HepG2 (cell line): ENCODE results near the gene MYO3B. TPM values are rescaled to one million over a fixed set of nuclear protein-coding genes. Genes with fewer than 3 reads are reported as not detected.

Experiments
- ATAC-seq: fragments of 200-7000 bp; cut with Tn5 transposase; 3 replicates; pipeline ENCODE4 v1.9.1; 2020; ENCODE audit warnings: mild to moderate bottlenecking, moderate library complexity
- BruUV-seq: library from RNA; stranded (reverse); fragments of 400-500 nt; replicated peaks from 2 replicates; lab custom pipeline; 2021; lab: Mats Ljungman, UMichigan
- CTCF ChIA-PET: fragments of 300-600 bp; formaldehyde crosslinking; extraction: SDS; loops from one replicate; lab custom pipeline; 2021; ENCODE audit warnings: low total read pairs, inconsistent platforms, low intra/inter-chr PET ratio; lab: Yijun Ruan, JAX
- POLR2A ChIA-PET: fragments of 350-600 bp; sonication (Branson Sonifier 250); formaldehyde crosslinking; loops from one replicate; lab custom pipeline; 2020; ENCODE audit warnings: antibody characterized with exemption, inconsistent platforms; lab: Yijun Ruan, JAX
- DNase-seq: peaks from one replicate; pipeline ENCODE4 v3.0.0-alpha.2; 2015; ENCODE audit warnings: low spot score
- FAIRE-seq: peaks from 3 replicates; lab custom pipeline; 2011; peaks lifted over from hg19 to GRCh38; lab: Jason Lieb, UNC
- H2AFZ ChIP-seq: one replicate; pipeline ENCODE4 v1.6.1; 2011; ENCODE audit warnings: low read length, inconsistent platforms
- H3K27ac ChIP-seq: fragments of 300-600 bp; 3 replicates; pipeline ENCODE4 v1.8.0; 2011; ENCODE audit warnings: mixed run types, mild to moderate bottlenecking, mixed read lengths, low read length, inconsistent platforms; ENCODE audit not compliant: insufficient read depth; ENCODE audit errors: extremely low read length
- H3K27me3 ChIP-seq, 2 experiments: fragments of 200-600 bp in 1 of 2; 2 replicates in 1 of 2; 3 replicates in 1 of 2; pipeline versions ENCODE4 v1.6.0 to v1.8.0; 2011; ENCODE audit warnings: low read length in 2 of 2, mild to moderate bottlenecking in 2 of 2, moderate library complexity in 2 of 2, inconsistent platforms in 1 of 2; ENCODE audit not compliant: insufficient read depth in 2 of 2, control insufficient read depth in 1 of 2
- H3K36me3 ChIP-seq, 2 experiments: fragments of 200-600 bp in 1 of 2; replicated peaks in 1 of 2; 2 replicates in 1 of 2; 3 replicates in 1 of 2; pipeline versions ENCODE4 v1.5.1 to v1.8.0; 2011; ENCODE audit warnings: low read length in 2 of 2, inconsistent platforms in 1 of 2; ENCODE audit not compliant: insufficient read depth in 2 of 2, control insufficient read depth in 1 of 2
- H3K4me1 ChIP-seq: 2 replicates; pipeline ENCODE4 v1.5.1; 2012; ENCODE audit warnings: low read length, inconsistent platforms; ENCODE audit not compliant: insufficient read depth
- H3K4me2 ChIP-seq: 2 replicates; pipeline ENCODE4 v1.6.0; 2011; ENCODE audit warnings: low read depth, low read length, inconsistent platforms
- H3K4me3 ChIP-seq, 3 experiments: fragments of 200-600 bp in 1 of 3; sonication (generic), shearing (Covaris generic) in 1 of 3; replicated peaks in 1 of 3; 2 replicates each; pipeline ENCODE4 v1.5.1; 2011 to 2016; ENCODE audit warnings: low read length in 3 of 3, inconsistent platforms in 2 of 3, low read depth in 2 of 3, mild to moderate bottlenecking in 2 of 3, control low read depth in 1 of 3, mixed read lengths in 1 of 3; ENCODE audit not compliant: insufficient read depth in 1 of 3
- H3K79me2 ChIP-seq: one replicate; pipeline ENCODE4 v1.6.1; 2011; ENCODE audit warnings: low read length, inconsistent platforms; ENCODE audit not compliant: insufficient read depth
- H3K9ac ChIP-seq: 2 replicates; pipeline ENCODE4 v1.6.0; 2011; ENCODE audit warnings: mild to moderate bottlenecking, low read depth, low read length, inconsistent platforms; ENCODE audit not compliant: insufficient read depth
- H3K9me3 ChIP-seq: 2 replicates; pipeline ENCODE4 v1.5.1; 2012; ENCODE audit warnings: mild to moderate bottlenecking, low read length
- H4K20me1 ChIP-seq: 2 replicates; pipeline ENCODE4 v1.6.0; 2011; ENCODE audit warnings: inconsistent platforms, mild to moderate bottlenecking, low read length, moderate library complexity; ENCODE audit not compliant: insufficient read depth
- GABPA ChIP-seq, 2 experiments: IDR thresholded peaks; 2 replicates each; pipeline ENCODE4 v1.6.1; 2011 to 2016; ENCODE audit warnings: low read depth in 2 of 2, low read length in 1 of 2, missing biosample characterization in 1 of 2, missing genetic modification characterization in 1 of 2
- HES4 ChIP-seq: sonication (generic); formaldehyde crosslinking; IDR thresholded peaks from 2 replicates; pipeline ENCODE4 v1.9.0; 2021; ENCODE audit warnings: mild to moderate bottlenecking, missing genetic modification reagents, borderline replicate concordance
- NFATC3 ChIP-seq: sonication (generic); formaldehyde crosslinking; IDR thresholded peaks from 2 replicates; pipeline ENCODE4 v1.5.1; 2020; ENCODE audit warnings: mild to moderate bottlenecking, missing genetic modification reagents
- PRDM15 ChIP-seq: sonication (generic); formaldehyde crosslinking; IDR thresholded peaks from 2 replicates; pipeline ENCODE4 v1.4.0; 2020; ENCODE audit warnings: missing genetic modification reagents
- RAD51 ChIP-seq: fragments of 450-650 bp; IDR thresholded peaks from 2 replicates; pipeline ENCODE4 v1.6.1; 2016; ENCODE audit warnings: borderline replicate concordance
- SOX13 ChIP-seq, 3 experiments: fragments of 450-650 bp in 1 of 3; sonication (generic) in 1 of 3; formaldehyde crosslinking in 1 of 3; IDR thresholded peaks in 2 of 3; conservative IDR thresholded peaks in 1 of 3; 2 replicates each; pipeline versions ENCODE4 v1.5.0 to v1.6.1; 2016 to 2020; ENCODE audit warnings: antibody characterized with exemption in 1 of 3, mild to moderate bottlenecking in 1 of 3, missing compliant biosample characterization in 1 of 3, missing genetic modification reagents in 1 of 3, moderate library complexity in 1 of 3
- ZNF549 ChIP-seq: sonication (generic); formaldehyde crosslinking; IDR thresholded peaks from 2 replicates; pipeline ENCODE4 v1.5.0; 2020; ENCODE audit warnings: missing genetic modification reagents
- WGBS: methylation state at CpG from one replicate; pipeline ENCODE4 v1.1.6; 2017; ENCODE audit warnings: low lambda C conversion rate; 5-methylcytosine and 5-hydroxymethylcytosine counted together
- in situ Hi-C: cut with HindIII; loops from 2 replicates; pipeline ENCODE4 v1.10.0; 2017; ENCODE audit warnings: low pct_unique_long_range_greater_than_20kb; ENCODE audit not compliant: extremely low pct_ligation_motif_present
- intact Hi-C: fragments of 100-400 bp; cut with micrococcal nuclease; formaldehyde crosslinking; loops from one replicate; pipeline ENCODE4 v1.10.0; 2022; ENCODE audit not compliant: unreplicated experiment
- polyA plus RNA-seq, 8 experiments: library from polyadenylated mRNA; depleted of rRNA in 3 of 8; stranded (reverse) in 7 of 8; unstranded in 1 of 8; fragments of >200 nt; fragmentation: Illumina TruSeq in 4 of 8; extraction: Trizol in 4 of 8; gene quantifications; 2 replicates each; pipeline versions ENCODE4 v1.2.1 to v1.2.3, GENCODE V29; 2011 to 2016; ENCODE audit warnings: low read depth in 4 of 8, missing spikeins in 1 of 8, mixed read lengths in 1 of 8; ENCODE audit not compliant: insufficient read depth in 1 of 8
- total RNA-seq, 5 experiments: library from RNA; depleted of rRNA; stranded (reverse); fragments of >200 nt; fragmentation: Illumina TruSeq; extraction: Trizol; gene quantifications; 2 replicates each; pipeline ENCODE4 v1.2.3, GENCODE V29; 2016; ENCODE audit warnings: low read depth in 1 of 5
- TF ChIP-seq, protein P1 (sequence below), 2 experiments: sonication (generic) in 1 of 2; formaldehyde crosslinking in 1 of 2; IDR thresholded peaks; 2 replicates each; pipeline versions ENCODE4 v1.5.1 to v1.6.1; 2011 to 2020; ENCODE audit warnings: borderline replicate concordance in 1 of 2, low read depth in 1 of 2, low read length in 1 of 2, mild to moderate bottlenecking in 1 of 2, missing genetic modification reagents in 1 of 2, moderate library complexity in 1 of 2

MYO3B gene
- total and polyA plus RNA-seq, 2 of the 13 experiments (the other 11 are each of a cell fraction or from before 2014, with no cell fraction given): 0.01 TPM; not detected in 1

DNA sequence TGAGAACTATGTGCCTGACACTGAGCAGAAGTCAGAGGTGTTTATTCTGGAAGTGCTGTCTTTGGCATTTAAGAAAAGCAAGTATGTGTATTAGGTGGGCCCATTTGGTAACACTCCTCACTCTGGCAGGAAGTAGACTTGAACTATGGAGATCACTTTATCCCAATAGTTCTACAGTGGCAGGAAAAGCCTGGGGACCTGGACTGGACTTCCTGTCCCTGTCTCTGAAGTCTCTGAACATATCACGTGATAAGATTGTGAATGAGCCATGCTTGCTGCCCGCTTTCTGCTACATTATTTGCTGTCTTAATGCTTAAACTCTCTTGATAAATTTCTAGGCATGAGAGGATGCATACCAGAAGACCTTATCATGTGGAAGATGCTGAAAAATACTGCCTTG is 203.7 kb downstream of the MYO3B start:
- Histone ChIP-seq H3K36me3 (no peaks in the 10 kb centered on the region), H3K9ac (no peak overlapping the region), H3K4me2 (no peak overlapping the region), H3K4me1 (no peaks in the 10 kb centered on the region), H3K27ac (no peak overlapping the region), H3K79me2 (no peaks in the 10 kb centered on the region), H2AFZ (no peak overlapping the region), H3K27me3 (peaks cover 0 to 29% of the 10 kb centered on the region in 2 experiments; a peak in 2 of 5 replicates), H3K4me3 (no peak overlapping the region), H4K20me1 (no peaks in the 10 kb centered on the region), H3K9me3 (no peaks in the 10 kb centered on the region)
- BruUV-seq: no TSS peak
- TF ChIP-seq, protein P1, sequence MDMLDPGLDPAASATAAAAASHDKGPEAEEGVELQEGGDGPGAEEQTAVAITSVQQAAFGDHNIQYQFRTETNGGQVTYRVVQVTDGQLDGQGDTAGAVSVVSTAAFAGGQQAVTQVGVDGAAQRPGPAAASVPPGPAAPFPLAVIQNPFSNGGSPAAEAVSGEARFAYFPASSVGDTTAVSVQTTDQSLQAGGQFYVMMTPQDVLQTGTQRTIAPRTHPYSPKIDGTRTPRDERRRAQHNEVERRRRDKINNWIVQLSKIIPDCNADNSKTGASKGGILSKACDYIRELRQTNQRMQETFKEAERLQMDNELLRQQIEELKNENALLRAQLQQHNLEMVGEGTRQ (IDR thresholded peaks at IDR 0.05; ENCODE audit: low read depth, low read length): peak; percentile 63; the same call in 1 of the 2 replicates
- TF ChIP-seq, protein P1 (CRISPR knock-in tag; IDR thresholded peaks at IDR 0.05; ENCODE audit: borderline replicate concordance): no peak
- TF ChIP-seq PRDM15 (CRISPR knock-in tag): peak; percentile 69; the same call in 1 of the 2 replicates
- TF ChIP-seq HES4 (CRISPR knock-in tag): no peak
- TF ChIP-seq SOX13 (IDR thresholded peaks at IDR 0.05): no peak
- TF ChIP-seq SOX13 (CRISPR knock-in tag; conservative IDR thresholded peaks at IDR 0.05 in 1 of 2, IDR thresholded peaks at IDR 0.05 in 1 of 2): no peak
- no peak for TF ChIP-seq GABPA (IDR thresholded peaks at IDR 0.05; ENCODE audit: low read depth, low read length)
- peak; percentile 52 for TF ChIP-seq GABPA (CRISPR knock-in tag; IDR thresholded peaks at IDR 0.05; ENCODE audit: low read depth)
- no peak for TF ChIP-seq ZNF549 (CRISPR knock-in tag)
- TF ChIP-seq NFATC3 (CRISPR knock-in tag): no peak
- TF ChIP-seq RAD51: peak; percentile 90
- in situ Hi-C loops: no loop called here
- FAIRE-seq (no peak), ATAC-seq (no peak), DNase-seq (no peak)
- WGBS: 0% methylated on average over 2 of the region's 2 CpGs
- intact Hi-C loops: no loop called here
- CTCF ChIA-PET: no interaction called here
- POLR2A ChIA-PET: interaction anchor here (0.5 kb wide), 1 partner anchor 344 kb away, joined by 3 read pairs; no protein-coding TSS in a partner anchor
